ENCODE data around the gene DCX. TPM values are rescaled to one million over a fixed set of nuclear protein-coding genes. Genes with fewer than 3 reads are reported as not detected.

Gene DCX
- total RNA-seq, 1 experiment from 2014 or later = not detected

DNA sequence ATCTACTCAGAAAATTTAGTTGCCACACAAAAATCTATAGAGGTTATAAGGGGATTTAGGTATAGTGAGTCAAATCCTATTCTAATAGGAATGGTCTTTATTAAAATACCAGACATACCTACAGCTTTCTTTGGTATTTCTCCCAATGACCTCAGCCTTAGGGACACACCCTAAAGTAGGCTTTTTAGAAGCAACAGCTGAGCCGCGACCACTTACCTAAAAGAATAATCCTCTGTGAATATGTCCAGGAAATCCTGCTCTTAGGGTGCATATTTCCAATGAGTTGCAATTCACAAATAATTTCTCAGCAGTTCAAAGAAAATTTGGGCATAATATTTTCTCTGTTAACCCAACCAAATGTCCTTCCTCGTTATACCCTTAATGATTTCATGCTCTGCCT is 2.7 kb downstream of the DCX start:
- Histone ChIP-seq H4K20me1 (ENCODE audit: insufficient read depth) (no peaks in the 10 kb centered on the region), H3K9me3 (ENCODE audit: control insufficient read depth in 1 of 2, insufficient read depth in 1 of 2, low read depth in 1 of 2, low read length in 2 of 2) (no peaks in the 10 kb centered on the region), H3K36me3 (ENCODE audit: control insufficient read depth in 1 of 2, insufficient read depth in 2 of 2, low read length in 2 of 2) (no peaks in the 10 kb centered on the region), H3K27ac (ENCODE audit: low read depth, low read length) (no peak overlapping the region), H3K4me1 (ENCODE audit: control insufficient read depth in 1 of 2, insufficient read depth in 2 of 2, low read length in 2 of 2) (no peaks in the 10 kb centered on the region), H3K4me2 (ENCODE audit: low read length) (no peak overlapping the region), H3K9ac (ENCODE audit: low read length) (no peak overlapping the region), H3K79me2 (ENCODE audit: insufficient read depth, low read length) (no peaks in the 10 kb centered on the region), H3K4me3 (replicated peaks in 1 of 2; ENCODE audit: low read depth in 1 of 2, low read length in 2 of 2) (no peak overlapping the region), H2AFZ (ENCODE audit: low read depth, low read length, poor library complexity, severe bottlenecking) (no peak overlapping the region), H3K27me3 (ENCODE audit: insufficient read depth, low read length) (no peaks in the 10 kb centered on the region; the same call in 1 of the 2 replicates), H3K9me2 (ENCODE audit: insufficient read depth) (no peaks in the 10 kb centered on the region)
- ChIA-PET CTCF (no interaction called here), RAD21 (ENCODE audit: low non-redundant PET in 1 of 2, low total read pairs in 2 of 2, uncharacterized antibody in 2 of 2, unreplicated experiment in 2 of 2) (no interaction called here), POLR2A (no interaction called here)
- DNase-seq (ENCODE audit: low read depth, low spot score) (no peak), ATAC-seq (no peak)
- no TSS peak for BruUV-seq (replicated peaks)
- intact Hi-C loops (cut with micrococcal nuclease) = no loop called here
- TF ChIP-seq, protein P1, sequence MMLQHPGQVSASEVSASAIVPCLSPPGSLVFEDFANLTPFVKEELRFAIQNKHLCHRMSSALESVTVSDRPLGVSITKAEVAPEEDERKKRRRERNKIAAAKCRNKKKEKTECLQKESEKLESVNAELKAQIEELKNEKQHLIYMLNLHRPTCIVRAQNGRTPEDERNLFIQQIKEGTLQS (IDR thresholded peaks at IDR 0.05) = no peak
- TF ChIP-seq EGR1 (IDR thresholded peaks at IDR 0.05; ENCODE audit: low read depth) (no peak), ZFX (IDR thresholded peaks at IDR 0.05) (no peak), TCF7L2 (IDR thresholded peaks at IDR 0.05; ENCODE audit: borderline replicate concordance, extremely low read depth, insufficient read depth, insufficient read length) (no peak), FOSL1 (IDR thresholded peaks at IDR 0.05; ENCODE audit: low read depth) (no peak), CBX3 (IDR thresholded peaks at IDR 0.05; ENCODE audit: low read depth) (no peak), RAD21 (IDR thresholded peaks at IDR 0.05; ENCODE audit: low read depth) (no peak)
- TF ChIP-seq, protein P2, sequence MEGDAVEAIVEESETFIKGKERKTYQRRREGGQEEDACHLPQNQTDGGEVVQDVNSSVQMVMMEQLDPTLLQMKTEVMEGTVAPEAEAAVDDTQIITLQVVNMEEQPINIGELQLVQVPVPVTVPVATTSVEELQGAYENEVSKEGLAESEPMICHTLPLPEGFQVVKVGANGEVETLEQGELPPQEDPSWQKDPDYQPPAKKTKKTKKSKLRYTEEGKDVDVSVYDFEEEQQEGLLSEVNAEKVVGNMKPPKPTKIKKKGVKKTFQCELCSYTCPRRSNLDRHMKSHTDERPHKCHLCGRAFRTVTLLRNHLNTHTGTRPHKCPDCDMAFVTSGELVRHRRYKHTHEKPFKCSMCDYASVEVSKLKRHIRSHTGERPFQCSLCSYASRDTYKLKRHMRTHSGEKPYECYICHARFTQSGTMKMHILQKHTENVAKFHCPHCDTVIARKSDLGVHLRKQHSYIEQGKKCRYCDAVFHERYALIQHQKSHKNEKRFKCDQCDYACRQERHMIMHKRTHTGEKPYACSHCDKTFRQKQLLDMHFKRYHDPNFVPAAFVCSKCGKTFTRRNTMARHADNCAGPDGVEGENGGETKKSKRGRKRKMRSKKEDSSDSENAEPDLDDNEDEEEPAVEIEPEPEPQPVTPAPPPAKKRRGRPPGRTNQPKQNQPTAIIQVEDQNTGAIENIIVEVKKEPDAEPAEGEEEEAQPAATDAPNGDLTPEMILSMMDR (IDR thresholded peaks at IDR 0.05 in 2 of 3, conservative IDR thresholded peaks at IDR 0.05 in 1 of 3; ENCODE audit: borderline replicate concordance in 1 of 3, insufficient read depth in 1 of 3, low read depth in 2 of 3, low read length in 2 of 3) = no peak
- TF ChIP-seq, protein P3, sequence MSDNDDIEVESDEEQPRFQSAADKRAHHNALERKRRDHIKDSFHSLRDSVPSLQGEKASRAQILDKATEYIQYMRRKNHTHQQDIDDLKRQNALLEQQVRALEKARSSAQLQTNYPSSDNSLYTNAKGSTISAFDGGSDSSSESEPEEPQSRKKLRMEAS (IDR thresholded peaks at IDR 0.05) = no peak
- TF ChIP-seq, protein P4, sequence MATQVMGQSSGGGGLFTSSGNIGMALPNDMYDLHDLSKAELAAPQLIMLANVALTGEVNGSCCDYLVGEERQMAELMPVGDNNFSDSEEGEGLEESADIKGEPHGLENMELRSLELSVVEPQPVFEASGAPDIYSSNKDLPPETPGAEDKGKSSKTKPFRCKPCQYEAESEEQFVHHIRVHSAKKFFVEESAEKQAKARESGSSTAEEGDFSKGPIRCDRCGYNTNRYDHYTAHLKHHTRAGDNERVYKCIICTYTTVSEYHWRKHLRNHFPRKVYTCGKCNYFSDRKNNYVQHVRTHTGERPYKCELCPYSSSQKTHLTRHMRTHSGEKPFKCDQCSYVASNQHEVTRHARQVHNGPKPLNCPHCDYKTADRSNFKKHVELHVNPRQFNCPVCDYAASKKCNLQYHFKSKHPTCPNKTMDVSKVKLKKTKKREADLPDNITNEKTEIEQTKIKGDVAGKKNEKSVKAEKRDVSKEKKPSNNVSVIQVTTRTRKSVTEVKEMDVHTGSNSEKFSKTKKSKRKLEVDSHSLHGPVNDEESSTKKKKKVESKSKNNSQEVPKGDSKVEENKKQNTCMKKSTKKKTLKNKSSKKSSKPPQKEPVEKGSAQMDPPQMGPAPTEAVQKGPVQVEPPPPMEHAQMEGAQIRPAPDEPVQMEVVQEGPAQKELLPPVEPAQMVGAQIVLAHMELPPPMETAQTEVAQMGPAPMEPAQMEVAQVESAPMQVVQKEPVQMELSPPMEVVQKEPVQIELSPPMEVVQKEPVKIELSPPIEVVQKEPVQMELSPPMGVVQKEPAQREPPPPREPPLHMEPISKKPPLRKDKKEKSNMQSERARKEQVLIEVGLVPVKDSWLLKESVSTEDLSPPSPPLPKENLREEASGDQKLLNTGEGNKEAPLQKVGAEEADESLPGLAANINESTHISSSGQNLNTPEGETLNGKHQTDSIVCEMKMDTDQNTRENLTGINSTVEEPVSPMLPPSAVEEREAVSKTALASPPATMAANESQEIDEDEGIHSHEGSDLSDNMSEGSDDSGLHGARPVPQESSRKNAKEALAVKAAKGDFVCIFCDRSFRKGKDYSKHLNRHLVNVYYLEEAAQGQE (IDR thresholded peaks at IDR 0.05; ENCODE audit: low read depth) = no peak

Data from HCT116 (cell line).